Prostate gland (tissue), 2 donors: Measurements from ENCODE around the gene BHLHE40.

Experiments used
- POLR2A ChIP-seq: fragments of 450-650 bp; IDR thresholded peaks from one replicate; pipeline ENCODE4 v1.6.1; 2016; ENCODE audit warnings: antibody characterized with exemption, mild to moderate bottlenecking
- POLR2AphosphoS5 ChIP-seq: sonication (generic); formaldehyde crosslinking; IDR thresholded peaks from one replicate; pipeline ENCODE4 v1.6.1; 2017; ENCODE audit warnings: antibody characterized with exemption
- TF ChIP-seq, protein P1 (sequence below), 4 experiments: fragments of 200-600 bp in 2 of 4; fragments of 450-650 bp in 2 of 4; sonication (generic) in 2 of 4; IDR thresholded peaks; 1 replicate in 3 of 4; 2 replicates in 1 of 4; pipeline ENCODE4 v1.5.1; 2016 to 2019; ENCODE audit warnings: antibody characterized with exemption in 4 of 4, mild to moderate bottlenecking in 2 of 4, moderate library complexity in 2 of 4

DNA sequence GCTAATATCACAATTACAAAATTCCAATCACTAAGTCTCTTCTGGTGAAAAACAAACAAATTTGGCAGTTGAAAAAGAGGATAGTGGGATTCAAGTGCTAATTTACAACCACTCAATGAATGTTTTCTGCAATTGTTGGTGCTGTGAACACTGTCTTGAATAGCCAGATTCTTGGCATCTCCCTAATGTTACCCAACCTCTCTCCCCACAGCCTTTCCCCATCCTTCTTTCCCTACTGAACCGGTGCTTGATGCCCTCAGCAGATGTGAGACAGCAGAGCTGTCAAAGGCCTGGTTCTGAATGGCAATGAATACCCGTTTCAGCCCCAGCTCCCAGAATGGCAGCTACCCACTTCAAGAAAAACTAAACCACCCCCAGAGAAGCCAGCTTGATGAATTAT lies 22.5 kb upstream of the BHLHE40 start:
- TF ChIP-seq, protein P1, sequence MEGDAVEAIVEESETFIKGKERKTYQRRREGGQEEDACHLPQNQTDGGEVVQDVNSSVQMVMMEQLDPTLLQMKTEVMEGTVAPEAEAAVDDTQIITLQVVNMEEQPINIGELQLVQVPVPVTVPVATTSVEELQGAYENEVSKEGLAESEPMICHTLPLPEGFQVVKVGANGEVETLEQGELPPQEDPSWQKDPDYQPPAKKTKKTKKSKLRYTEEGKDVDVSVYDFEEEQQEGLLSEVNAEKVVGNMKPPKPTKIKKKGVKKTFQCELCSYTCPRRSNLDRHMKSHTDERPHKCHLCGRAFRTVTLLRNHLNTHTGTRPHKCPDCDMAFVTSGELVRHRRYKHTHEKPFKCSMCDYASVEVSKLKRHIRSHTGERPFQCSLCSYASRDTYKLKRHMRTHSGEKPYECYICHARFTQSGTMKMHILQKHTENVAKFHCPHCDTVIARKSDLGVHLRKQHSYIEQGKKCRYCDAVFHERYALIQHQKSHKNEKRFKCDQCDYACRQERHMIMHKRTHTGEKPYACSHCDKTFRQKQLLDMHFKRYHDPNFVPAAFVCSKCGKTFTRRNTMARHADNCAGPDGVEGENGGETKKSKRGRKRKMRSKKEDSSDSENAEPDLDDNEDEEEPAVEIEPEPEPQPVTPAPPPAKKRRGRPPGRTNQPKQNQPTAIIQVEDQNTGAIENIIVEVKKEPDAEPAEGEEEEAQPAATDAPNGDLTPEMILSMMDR (IDR thresholded peaks at IDR 0.05) = no peak
- no peak for TF ChIP-seq POLR2AphosphoS5
- TF ChIP-seq POLR2A = no peak
